ENCODE data around the gene TAF1C. TPM values are rescaled to one million over a fixed set of nuclear protein-coding genes. Genes with fewer than 3 reads are reported as not detected.
A peak's percentile ranks its signal among the peaks of the same experiment; 100 is the strongest.

TAF1C gene
- total and polyA plus RNA-seq, 10 of the 15 experiments (the other 5 are each of a cell fraction or from before 2014, with no cell fraction given): 0.98 to 40.1 (median 15.4) TPM

DNA sequence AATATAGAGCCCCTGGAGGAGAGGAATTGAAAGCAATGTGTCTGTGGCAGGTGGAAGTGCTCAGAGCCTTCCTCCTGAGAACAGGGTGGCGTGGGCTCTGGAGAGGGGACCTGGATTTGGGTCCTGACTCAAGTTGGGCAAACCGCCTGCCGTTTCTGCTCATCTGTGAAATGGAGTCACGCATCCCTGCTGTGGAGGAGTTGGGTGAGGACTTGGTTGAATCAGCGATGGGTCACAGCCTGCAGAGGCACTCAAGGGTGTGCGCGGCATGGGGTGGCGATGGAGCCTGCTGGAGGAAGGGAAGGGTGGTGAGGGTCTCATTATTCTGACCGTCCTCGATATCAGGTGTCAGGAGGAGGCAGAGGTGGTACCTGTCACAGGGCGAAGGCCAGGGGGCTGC is 7.2 kb upstream of the TAF1C start:
- H3K4me1 ChIP-seq (ENCODE audit: control insufficient read depth, insufficient read depth, low read length): no peaks in the 10 kb centered on the region
- TF ChIP-seq, protein P1, sequence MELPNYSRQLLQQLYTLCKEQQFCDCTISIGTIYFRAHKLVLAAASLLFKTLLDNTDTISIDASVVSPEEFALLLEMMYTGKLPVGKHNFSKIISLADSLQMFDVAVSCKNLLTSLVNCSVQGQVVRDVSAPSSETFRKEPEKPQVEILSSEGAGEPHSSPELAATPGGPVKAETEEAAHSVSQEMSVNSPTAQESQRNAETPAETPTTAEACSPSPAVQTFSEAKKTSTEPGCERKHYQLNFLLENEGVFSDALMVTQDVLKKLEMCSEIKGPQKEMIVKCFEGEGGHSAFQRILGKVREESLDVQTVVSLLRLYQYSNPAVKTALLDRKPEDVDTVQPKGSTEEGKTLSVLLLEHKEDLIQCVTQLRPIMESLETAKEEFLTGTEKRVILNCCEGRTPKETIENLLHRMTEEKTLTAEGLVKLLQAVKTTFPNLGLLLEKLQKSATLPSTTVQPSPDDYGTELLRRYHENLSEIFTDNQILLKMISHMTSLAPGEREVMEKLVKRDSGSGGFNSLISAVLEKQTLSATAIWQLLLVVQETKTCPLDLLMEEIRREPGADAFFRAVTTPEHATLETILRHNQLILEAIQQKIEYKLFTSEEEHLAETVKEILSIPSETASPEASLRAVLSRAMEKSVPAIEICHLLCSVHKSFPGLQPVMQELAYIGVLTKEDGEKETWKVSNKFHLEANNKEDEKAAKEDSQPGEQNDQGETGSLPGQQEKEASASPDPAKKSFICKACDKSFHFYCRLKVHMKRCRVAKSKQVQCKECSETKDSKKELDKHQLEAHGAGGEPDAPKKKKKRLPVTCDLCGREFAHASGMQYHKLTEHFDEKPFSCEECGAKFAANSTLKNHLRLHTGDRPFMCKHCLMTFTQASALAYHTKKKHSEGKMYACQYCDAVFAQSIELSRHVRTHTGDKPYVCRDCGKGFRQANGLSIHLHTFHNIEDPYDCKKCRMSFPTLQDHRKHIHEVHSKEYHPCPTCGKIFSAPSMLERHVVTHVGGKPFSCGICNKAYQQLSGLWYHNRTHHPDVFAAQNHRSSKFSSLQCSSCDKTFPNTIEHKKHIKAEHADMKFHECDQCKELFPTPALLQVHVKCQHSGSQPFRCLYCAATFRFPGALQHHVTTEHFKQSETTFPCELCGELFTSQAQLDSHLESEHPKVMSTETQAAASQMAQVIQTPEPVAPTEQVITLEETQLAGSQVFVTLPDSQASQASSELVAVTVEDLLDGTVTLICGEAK (IDR thresholded peaks at IDR 0.05; ENCODE audit: borderline replicate concordance): no peak
- TF ChIP-seq, protein P2, sequence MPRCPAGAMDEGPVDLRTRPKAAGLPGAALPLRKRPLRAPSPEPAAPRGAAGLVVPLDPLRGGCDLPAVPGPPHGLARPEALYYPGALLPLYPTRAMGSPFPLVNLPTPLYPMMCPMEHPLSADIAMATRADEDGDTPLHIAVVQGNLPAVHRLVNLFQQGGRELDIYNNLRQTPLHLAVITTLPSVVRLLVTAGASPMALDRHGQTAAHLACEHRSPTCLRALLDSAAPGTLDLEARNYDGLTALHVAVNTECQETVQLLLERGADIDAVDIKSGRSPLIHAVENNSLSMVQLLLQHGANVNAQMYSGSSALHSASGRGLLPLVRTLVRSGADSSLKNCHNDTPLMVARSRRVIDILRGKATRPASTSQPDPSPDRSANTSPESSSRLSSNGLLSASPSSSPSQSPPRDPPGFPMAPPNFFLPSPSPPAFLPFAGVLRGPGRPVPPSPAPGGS (IDR thresholded peaks at IDR 0.05; ENCODE audit: borderline replicate concordance, insufficient read depth, low read depth, low read length, poor library complexity, severe bottlenecking): peak; percentile 50
- no peaks in the 10 kb centered on the region for H3K27me3 ChIP-seq (replicated peaks in 1 of 2; ENCODE audit: control insufficient read depth in 2 of 2, insufficient read depth in 2 of 2, low read length in 1 of 2)
- no peaks in the 10 kb centered on the region for H3K79me2 ChIP-seq (ENCODE audit: control insufficient read depth, insufficient read depth, low read length)
- H3K27ac ChIP-seq (ENCODE audit: control insufficient read depth, insufficient read depth): no peak overlapping the region
- H3K36me3 ChIP-seq (ENCODE audit: control insufficient read depth in 2 of 2, insufficient read depth in 2 of 2, low read length in 1 of 2): no peaks in the 10 kb centered on the region
- FAIRE-seq: no peak
- in situ Hi-C loops (cut with MboI) (no loop called here), intact Hi-C loops (cut with micrococcal nuclease; ENCODE audit: unreplicated experiment) (no loop called here)
- H3K9me3 ChIP-seq (replicated peaks; ENCODE audit: control insufficient read depth, insufficient read depth, low read length): no peaks in the 10 kb centered on the region
- SMC1A ChIA-PET (ENCODE audit: uncharacterized antibody, unreplicated experiment): no interaction called here
- no peak overlapping the region for H3K9ac ChIP-seq (ENCODE audit: control insufficient read depth, insufficient read depth, low read length)
- RAD21 ChIA-PET (ENCODE audit: unreplicated experiment): no interaction called here
- no peak overlapping the region for H3K4me2 ChIP-seq (ENCODE audit: control insufficient read depth, insufficient read depth)
- no peak overlapping the region for H2AFZ ChIP-seq (ENCODE audit: control insufficient read depth, low read depth, low read length)
- no peak for DNase-seq (ENCODE audit: low read depth, low spot score)
- no peaks in the 10 kb centered on the region for H4K20me1 ChIP-seq (ENCODE audit: control insufficient read depth, insufficient read depth)
- H3K4me3 ChIP-seq: no peak overlapping the region
- CTCF ChIA-PET: no interaction called here
- POLR2A ChIA-PET: no interaction called here
- no peak for ATAC-seq
- BruUV-seq (replicated peaks): no TSS peak
- 82% methylated on average over 11 of the region's 11 CpGs for WGBS (ENCODE audit: insufficient coverage, insufficient replicate concordance, low lambda C conversion rate, missing lambda C conversion rate)
